ENCODE measurements around the gene RDH16. TPM values are rescaled to one million over a fixed set of nuclear protein-coding genes. Genes with fewer than 3 reads are reported as not detected.

The RDH16 gene
- total RNA-seq, 4 donors from 2014 or later = 0.65 to 2.4 (median 1.8) TPM

DNA sequence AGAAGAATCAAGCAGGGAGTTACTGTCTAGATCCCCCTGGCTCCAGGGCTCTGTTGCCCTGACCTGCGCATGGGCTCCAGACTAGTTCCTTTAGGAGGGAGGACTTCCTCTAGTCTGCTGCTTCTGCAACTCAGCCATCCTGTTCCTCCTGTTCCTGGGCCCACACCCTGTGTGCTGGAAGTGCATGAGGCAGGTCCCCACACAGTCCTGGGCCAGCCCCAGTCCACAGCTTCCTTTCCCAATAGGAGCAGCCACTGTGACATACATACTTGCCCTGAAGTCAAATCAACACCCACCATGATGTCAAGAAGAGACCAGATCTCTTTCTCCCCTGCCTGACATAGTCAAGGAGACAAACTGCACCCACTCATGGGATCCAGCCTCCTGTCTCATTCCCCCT, 24.5 kb downstream of the RDH16 start:
- peak in 1 of 2 donors; percentile 44 for DNase-seq (ENCODE audit: low spot score in 2 of 2)
- Histone ChIP-seq H3K9me3 (no peaks in the 10 kb centered on the region), H3K27ac (peak overlapping the region; percentile 65), H3K27me3 (no peaks in the 10 kb centered on the region), H3K4me1 (peaks cover 30% of the 10 kb centered on the region), H3K4me3 (no peak overlapping the region), H3K36me3 (no peaks in the 10 kb centered on the region)
- TF ChIP-seq, protein P1, sequence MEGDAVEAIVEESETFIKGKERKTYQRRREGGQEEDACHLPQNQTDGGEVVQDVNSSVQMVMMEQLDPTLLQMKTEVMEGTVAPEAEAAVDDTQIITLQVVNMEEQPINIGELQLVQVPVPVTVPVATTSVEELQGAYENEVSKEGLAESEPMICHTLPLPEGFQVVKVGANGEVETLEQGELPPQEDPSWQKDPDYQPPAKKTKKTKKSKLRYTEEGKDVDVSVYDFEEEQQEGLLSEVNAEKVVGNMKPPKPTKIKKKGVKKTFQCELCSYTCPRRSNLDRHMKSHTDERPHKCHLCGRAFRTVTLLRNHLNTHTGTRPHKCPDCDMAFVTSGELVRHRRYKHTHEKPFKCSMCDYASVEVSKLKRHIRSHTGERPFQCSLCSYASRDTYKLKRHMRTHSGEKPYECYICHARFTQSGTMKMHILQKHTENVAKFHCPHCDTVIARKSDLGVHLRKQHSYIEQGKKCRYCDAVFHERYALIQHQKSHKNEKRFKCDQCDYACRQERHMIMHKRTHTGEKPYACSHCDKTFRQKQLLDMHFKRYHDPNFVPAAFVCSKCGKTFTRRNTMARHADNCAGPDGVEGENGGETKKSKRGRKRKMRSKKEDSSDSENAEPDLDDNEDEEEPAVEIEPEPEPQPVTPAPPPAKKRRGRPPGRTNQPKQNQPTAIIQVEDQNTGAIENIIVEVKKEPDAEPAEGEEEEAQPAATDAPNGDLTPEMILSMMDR (IDR thresholded peaks at IDR 0.05) = no peak
- peak in 1 of 3 donors; percentile 11 for TF ChIP-seq POLR2AphosphoS5 (IDR thresholded peaks at IDR 0.05)
- 50% methylated on average over 1 of the region's 1 CpG for WGBS

DNA sequence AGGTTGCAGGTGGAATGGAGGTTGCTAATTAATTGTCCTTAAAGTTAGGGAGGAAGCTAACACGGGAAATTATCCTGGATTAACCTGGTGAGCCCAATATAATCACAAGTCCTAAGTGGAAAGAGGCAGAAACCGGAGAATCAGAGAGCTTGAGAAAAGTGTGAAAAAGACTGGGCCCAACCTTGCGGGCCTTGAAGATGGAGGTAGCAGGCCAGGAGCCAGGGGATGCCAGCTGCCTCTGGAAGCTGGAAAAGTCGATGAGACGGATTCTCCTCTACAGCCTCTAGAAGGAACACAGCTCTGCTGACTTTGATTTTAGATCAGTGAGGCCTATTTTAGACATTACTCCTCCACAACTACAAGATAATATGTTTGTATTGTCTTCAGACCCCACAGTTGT, 25.3 kb downstream of the RDH16 start:
- Histone ChIP-seq H3K27ac (peak overlapping the region; percentile 65), H3K4me3 (no peak overlapping the region), H3K4me1 (peaks cover 30% of the 10 kb centered on the region), H3K27me3 (no peaks in the 10 kb centered on the region), H3K36me3 (no peaks in the 10 kb centered on the region), H3K9me3 (no peaks in the 10 kb centered on the region)
- DNase-seq (ENCODE audit: low spot score in 2 of 2) = no peak
- 64% methylated on average over 5 of the region's 5 CpGs for WGBS
- TF ChIP-seq, protein P1 (IDR thresholded peaks at IDR 0.05) = no peak
- TF ChIP-seq POLR2A (IDR thresholded peaks at IDR 0.05) = no peak
- TF ChIP-seq EP300 (IDR thresholded peaks at IDR 0.05) = no peak
- TF ChIP-seq POLR2AphosphoS5 (IDR thresholded peaks at IDR 0.05) = no peak

- no peaks in the 10 kb centered on the region for H3K9me3 ChIP-seq
- H3K4me1 ChIP-seq = peaks cover 30% of the 10 kb centered on the region
- H3K36me3 ChIP-seq = no peaks in the 10 kb centered on the region
- WGBS = 71% methylated on average over 2 of the region's 2 CpGs
- H3K27ac ChIP-seq = peak overlapping the region; percentile 65
- TF ChIP-seq POLR2AphosphoS5 (IDR thresholded peaks at IDR 0.05) (no peak), POLR2A (IDR thresholded peaks at IDR 0.05) (no peak), EP300 (IDR thresholded peaks at IDR 0.05) (no peak)
- TF ChIP-seq, protein P1 (IDR thresholded peaks at IDR 0.05) = no peak
- H3K27me3 ChIP-seq = no peaks in the 10 kb centered on the region
- no peak for DNase-seq (ENCODE audit: low spot score in 2 of 2)
- no peak overlapping the region for H3K4me3 ChIP-seq
These were observed 25.9 kb downstream of the RDH16 start for GRCh38 chr12:56931474-56931978.

GRCh38 chr12:56930241-56930640, 27.2 kb downstream of the RDH16 start:
- no peaks in the 10 kb centered on the region for H3K27me3 ChIP-seq
- no peak overlapping the region for H3K4me3 ChIP-seq
- H3K27ac ChIP-seq = no peak overlapping the region
- no peak for DNase-seq (ENCODE audit: low spot score in 2 of 2)
- peaks cover 26% of the 10 kb centered on the region for H3K4me1 ChIP-seq
- no peaks in the 10 kb centered on the region for H3K9me3 ChIP-seq
- WGBS = 89% methylated on average over 8 of the region's 8 CpGs
- TF ChIP-seq EP300 (IDR thresholded peaks at IDR 0.05) (no peak), POLR2AphosphoS5 (IDR thresholded peaks at IDR 0.05) (no peak), POLR2A (IDR thresholded peaks at IDR 0.05) (no peak)
- TF ChIP-seq, protein P1 (IDR thresholded peaks at IDR 0.05) = no peak
- H3K36me3 ChIP-seq = no peaks in the 10 kb centered on the region

DNA sequence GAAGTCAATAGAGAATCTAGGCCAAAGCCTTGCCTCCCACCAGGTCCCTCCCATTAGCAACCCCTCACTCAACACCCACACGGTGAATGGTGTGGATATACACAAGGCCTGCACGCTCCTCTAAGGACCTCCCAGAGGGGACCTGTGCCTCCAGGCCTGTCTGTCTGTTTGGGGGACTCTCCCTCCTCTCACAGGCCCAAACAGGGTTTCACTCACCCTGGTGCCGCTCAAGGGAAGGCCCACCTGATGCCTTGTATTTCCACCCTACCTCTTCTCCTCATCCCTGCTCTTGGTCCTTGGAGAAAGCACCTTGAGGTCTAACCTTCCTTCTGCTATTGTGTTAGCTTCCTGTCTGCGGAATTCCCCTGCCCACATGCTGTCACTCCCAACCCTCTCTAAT, 27.6 kb downstream of the RDH16 start:
- Histone ChIP-seq H3K4me3 (no peak overlapping the region), H3K9me3 (no peaks in the 10 kb centered on the region), H3K36me3 (no peaks in the 10 kb centered on the region), H3K27ac (no peak overlapping the region), H3K4me1 (peaks cover 26% of the 10 kb centered on the region), H3K27me3 (no peaks in the 10 kb centered on the region)
- TF ChIP-seq POLR2A (IDR thresholded peaks at IDR 0.05) (no peak), POLR2AphosphoS5 (IDR thresholded peaks at IDR 0.05) (no peak), EP300 (IDR thresholded peaks at IDR 0.05) (no peak)
- TF ChIP-seq, protein P1 (IDR thresholded peaks at IDR 0.05) = no peak
- no peak for DNase-seq (ENCODE audit: low spot score in 2 of 2)
- WGBS = 88% methylated on average over 4 of the region's 4 CpGs

Measured in suprapubic skin (tissue), 4 donors.